ENCODE data around the gene ADAMTS7. TPM values are rescaled to one million over a fixed set of nuclear protein-coding genes. Genes with fewer than 3 reads are reported as not detected.
A peak's percentile ranks its signal among the peaks of the same experiment; 100 is the strongest.
"Not testable (repeated sequence)": the region's sequence is repeated elsewhere in the genome, so short reads cannot be mapped to it uniquely, and the experiment has no call there.

The ADAMTS7 gene
- total RNA-seq, 1 donor from 2014 or later: 19.2 TPM

DNA sequence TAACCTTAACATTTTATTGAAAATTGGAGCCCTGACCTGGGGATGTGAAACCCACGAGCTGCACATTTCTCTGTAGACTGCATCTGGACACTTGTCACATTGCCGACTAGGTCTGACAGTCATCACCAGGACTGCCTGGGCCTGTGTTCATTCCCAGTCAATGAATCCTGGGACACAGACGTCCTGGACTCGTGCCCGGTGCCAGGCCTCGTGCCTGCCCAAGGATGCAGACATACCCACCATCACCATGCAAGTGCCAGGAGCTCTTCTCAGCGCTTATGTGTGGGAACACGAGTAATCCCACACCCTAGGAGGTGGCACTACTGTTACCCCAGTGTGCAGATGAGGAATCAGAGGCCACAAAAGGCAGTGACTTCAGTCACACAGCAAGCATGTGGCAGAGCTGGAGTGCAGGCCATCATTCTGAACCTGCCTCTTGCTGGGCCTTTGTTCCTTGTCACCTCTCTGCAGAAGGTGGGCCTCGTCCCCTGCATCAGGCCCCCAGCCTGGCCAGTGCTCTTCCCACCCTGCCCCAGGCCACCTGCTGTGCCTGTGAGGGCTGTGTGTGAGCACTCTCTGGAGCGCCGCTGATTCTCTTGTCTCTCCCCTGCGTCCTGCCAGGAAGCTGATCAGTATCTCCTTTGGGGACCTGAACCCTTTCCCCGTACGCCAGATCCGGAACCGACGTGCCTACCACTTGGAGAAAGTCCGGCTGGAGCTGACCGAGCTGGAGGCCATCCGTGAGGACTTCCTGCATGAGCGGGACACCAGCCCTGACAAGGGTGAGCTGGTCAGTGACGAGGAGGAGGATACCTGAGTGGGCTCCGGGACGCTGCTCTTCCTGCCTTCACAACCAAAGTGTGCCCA, 58.5 kb downstream of the ADAMTS7 start:
- no peak overlapping the region for H3K4me3 Mint-ChIP-seq

DNA sequence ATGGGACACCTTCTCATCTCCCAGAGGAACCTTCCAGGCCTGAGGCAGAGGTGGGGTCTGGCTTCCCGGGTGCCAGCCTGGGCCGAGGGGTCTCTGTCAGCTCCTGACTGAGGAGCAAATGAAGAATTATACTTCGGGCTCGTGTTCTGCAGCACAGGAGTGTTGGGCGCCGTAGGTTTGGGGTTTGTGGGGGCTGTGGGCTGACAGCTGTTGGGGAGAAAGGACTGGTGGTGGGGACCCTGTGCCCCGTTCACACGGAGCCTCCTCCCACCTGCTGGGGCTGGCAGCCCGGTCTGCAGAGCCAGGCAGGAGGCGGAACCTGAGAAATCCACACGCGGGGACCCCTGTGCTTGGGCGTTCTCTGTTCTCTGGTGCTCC, 59.7 kb downstream of the ADAMTS7 start:
- Histone ChIP-seq H3K4me3 (no peak overlapping the region), H3K36me3 (no peaks in the 10 kb centered on the region), H3K4me2 (no peak overlapping the region), H3K9me3 (ENCODE audit: low read depth) (no peaks in the 10 kb centered on the region), H3K9ac (no peak overlapping the region), H2AFZ (replicated peaks) (no peak overlapping the region), H3K79me2 (ENCODE audit: low read depth) (no peaks in the 10 kb centered on the region), H3K27ac (no peak overlapping the region), H3K4me1 (no peaks in the 10 kb centered on the region), H3F3A (ENCODE audit: low read depth) (no peaks in the 10 kb centered on the region), H4K20me1 (ENCODE audit: low read depth) (no peaks in the 10 kb centered on the region), H3K27me3 (peaks cover 9% of the 10 kb centered on the region)
- Mint-ChIP-seq H3K27me3 (ENCODE audit: insufficient read depth, low read depth) (peaks cover 8% of the 10 kb centered on the region), H3K27ac (no peak overlapping the region), H3K4me3 (no peak overlapping the region), H3K4me1 (peaks cover 16% of the 10 kb centered on the region), H3K36me3 (no peaks in the 10 kb centered on the region), H3K9me3 (no peaks in the 10 kb centered on the region)
- no peak for DNase-seq (ENCODE audit: low spot score)
- TF ChIP-seq EZH2phosphoT487 (IDR thresholded peaks at IDR 0.05) (no peak), EZH2 (IDR thresholded peaks at IDR 0.05) (no peak)
- TF ChIP-seq, protein P1, sequence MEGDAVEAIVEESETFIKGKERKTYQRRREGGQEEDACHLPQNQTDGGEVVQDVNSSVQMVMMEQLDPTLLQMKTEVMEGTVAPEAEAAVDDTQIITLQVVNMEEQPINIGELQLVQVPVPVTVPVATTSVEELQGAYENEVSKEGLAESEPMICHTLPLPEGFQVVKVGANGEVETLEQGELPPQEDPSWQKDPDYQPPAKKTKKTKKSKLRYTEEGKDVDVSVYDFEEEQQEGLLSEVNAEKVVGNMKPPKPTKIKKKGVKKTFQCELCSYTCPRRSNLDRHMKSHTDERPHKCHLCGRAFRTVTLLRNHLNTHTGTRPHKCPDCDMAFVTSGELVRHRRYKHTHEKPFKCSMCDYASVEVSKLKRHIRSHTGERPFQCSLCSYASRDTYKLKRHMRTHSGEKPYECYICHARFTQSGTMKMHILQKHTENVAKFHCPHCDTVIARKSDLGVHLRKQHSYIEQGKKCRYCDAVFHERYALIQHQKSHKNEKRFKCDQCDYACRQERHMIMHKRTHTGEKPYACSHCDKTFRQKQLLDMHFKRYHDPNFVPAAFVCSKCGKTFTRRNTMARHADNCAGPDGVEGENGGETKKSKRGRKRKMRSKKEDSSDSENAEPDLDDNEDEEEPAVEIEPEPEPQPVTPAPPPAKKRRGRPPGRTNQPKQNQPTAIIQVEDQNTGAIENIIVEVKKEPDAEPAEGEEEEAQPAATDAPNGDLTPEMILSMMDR (IDR thresholded peaks at IDR 0.05): no peak

More for the DNA sequence above, 58.5 kb downstream of the ADAMTS7 start:
- Mint-ChIP-seq H3K27me3 (ENCODE audit: insufficient read depth, low read depth) (peaks cover 8% of the 10 kb centered on the region), H3K4me1 (peaks cover 19% of the 10 kb centered on the region), H3K9me3 (no peaks in the 10 kb centered on the region), H3K27ac (no peak overlapping the region), H3K36me3 (no peaks in the 10 kb centered on the region)
- no peak overlapping the region for H3K9ac ChIP-seq
- H3K36me3 ChIP-seq: no peaks in the 10 kb centered on the region
- H4K20me1 ChIP-seq (ENCODE audit: low read depth): no peaks in the 10 kb centered on the region
- H3F3A ChIP-seq (ENCODE audit: low read depth): no peaks in the 10 kb centered on the region
- H3K9me3 ChIP-seq (ENCODE audit: low read depth): no peaks in the 10 kb centered on the region
- TF ChIP-seq, protein P1 (IDR thresholded peaks at IDR 0.05): no peak
- no peak for TF ChIP-seq EZH2phosphoT487 (IDR thresholded peaks at IDR 0.05)
- TF ChIP-seq EZH2 (IDR thresholded peaks at IDR 0.05): no peak
- peaks cover 9% of the 10 kb centered on the region for H3K27me3 ChIP-seq
- no peak overlapping the region for H2AFZ ChIP-seq (replicated peaks)
- no peaks in the 10 kb centered on the region for H3K79me2 ChIP-seq (ENCODE audit: low read depth)
- H3K4me2 ChIP-seq: no peak overlapping the region
- no peak overlapping the region for H3K27ac ChIP-seq
- H3K4me3 ChIP-seq: no peak overlapping the region
- no peaks in the 10 kb centered on the region for H3K4me1 ChIP-seq
- DNase-seq (ENCODE audit: low spot score): peak; percentile 23

GRCh38 chr15:78750974-78751601, 60.2 kb downstream of the ADAMTS7 start:
- H3K36me3 Mint-ChIP-seq; H3K27me3 Mint-ChIP-seq (ENCODE audit: insufficient read depth, low read depth); H3K4me3 ChIP-seq; H3K9me3 Mint-ChIP-seq; H3K9ac ChIP-seq; H3K9me3 ChIP-seq (ENCODE audit: low read depth); H3K36me3 ChIP-seq; H3K27ac ChIP-seq; H3K27me3 ChIP-seq; H3K4me1 ChIP-seq; H3K79me2 ChIP-seq (ENCODE audit: low read depth); H3K27ac Mint-ChIP-seq; H3F3A ChIP-seq (ENCODE audit: low read depth); H2AFZ ChIP-seq (replicated peaks); H4K20me1 ChIP-seq (ENCODE audit: low read depth): not testable (repeated sequence)
- peak; percentile 98 for DNase-seq (ENCODE audit: low spot score)
- H3K4me3 Mint-ChIP-seq: peak overlapping the region; percentile 50
- TF ChIP-seq, protein P1 (IDR thresholded peaks at IDR 0.05): peak; percentile 74
- H3K4me1 Mint-ChIP-seq: peaks cover 16% of the 10 kb centered on the region
- peak overlapping the region; percentile 60 for H3K4me2 ChIP-seq
